Muscle layer of colon (tissue), 2 donors: ENCODE measurements around the gene PLA2G4E.

Experiments used
- H3K27ac ChIP-seq: one replicate; pipeline ENCODE4 v1.7.0; 2013; ENCODE audit warnings: low read depth, mild to moderate bottlenecking, low read length, moderate library complexity
- H3K27me3 ChIP-seq, 2 donors: one replicate each; pipeline ENCODE4 v1.7.0; 2013; ENCODE audit warnings: low read length in 2 of 2, mild to moderate bottlenecking in 2 of 2; ENCODE audit not compliant: insufficient read depth in 2 of 2, control insufficient read depth in 1 of 2
- H3K36me3 ChIP-seq: one replicate; pipeline ENCODE4 v1.7.0; 2013; ENCODE audit warnings: mild to moderate bottlenecking, low read length; ENCODE audit not compliant: insufficient read depth
- H3K4me1 ChIP-seq: one replicate; pipeline ENCODE4 v1.7.0; 2013; ENCODE audit warnings: mild to moderate bottlenecking, low read length; ENCODE audit not compliant: insufficient read depth
- H3K4me3 ChIP-seq, 2 donors: one replicate each; pipeline ENCODE4 v1.7.0; 2013; ENCODE audit warnings: low read length in 2 of 2, low read depth in 1 of 2, mild to moderate bottlenecking in 1 of 2, moderate library complexity in 1 of 2
- H3K9ac ChIP-seq: one replicate; pipeline ENCODE4 v1.7.0; 2013; ENCODE audit warnings: low read length
- H3K9me3 ChIP-seq: one replicate; pipeline ENCODE4 v1.7.0; 2013; ENCODE audit warnings: mild to moderate bottlenecking, low read length
- donor health status: abdominal sarcoma.
- donor health status: Adenocarcinoma of cecum.

Gene PLA2G4E

GRCh38 chr15:41933326-41933725 is 87.5 kb downstream of the PLA2G4E start:
- no peak overlapping the region for H3K9ac ChIP-seq
- no peak overlapping the region for H3K4me3 ChIP-seq
- H3K9me3 ChIP-seq, result no peaks in the 10 kb centered on the region
- no peak overlapping the region for H3K27ac ChIP-seq
- H3K4me1 ChIP-seq, result peaks cover 32% of the 10 kb centered on the region
- no peaks in the 10 kb centered on the region for H3K27me3 ChIP-seq
- no peaks in the 10 kb centered on the region for H3K36me3 ChIP-seq

- H3K27me3 ChIP-seq, result no peaks in the 10 kb centered on the region
- peaks cover 38% of the 10 kb centered on the region for H3K4me1 ChIP-seq
- H3K9me3 ChIP-seq, result no peaks in the 10 kb centered on the region
- H3K36me3 ChIP-seq, result no peaks in the 10 kb centered on the region
- no peak overlapping the region for H3K27ac ChIP-seq
- no peak overlapping the region for H3K9ac ChIP-seq
- no peak overlapping the region for H3K4me3 ChIP-seq
Measured at GRCh38 chr15:41932511-41933289, 88.1 kb downstream of the PLA2G4E start.

- Histone ChIP-seq H3K27me3 (no peaks in the 10 kb centered on the region), H3K36me3 (no peaks in the 10 kb centered on the region), H3K4me1 (peaks cover 41% of the 10 kb centered on the region), H3K4me3 (no peak overlapping the region), H3K9ac (no peak overlapping the region), H3K9me3 (no peaks in the 10 kb centered on the region), H3K27ac (no peak overlapping the region)
Measured at GRCh38 chr15:41932101-41932500, 88.7 kb downstream of the PLA2G4E start.
